Measurements from ENCODE around the gene ADRA2B.
A peak's percentile ranks its signal among the peaks of the same experiment; 100 is the strongest.

Gene ADRA2B

GRCh38 chr2:96118698-96119388 is 2.5 kb upstream of the ADRA2B start:
- H3K4me3 ChIP-seq (ENCODE audit: low read depth, low read length): no peak overlapping the region
- no peak for DNase-seq (ENCODE audit: low read depth)
- no peak for TF ChIP-seq CTCF (IDR thresholded peaks at IDR 0.05; ENCODE audit: low read depth, low read length, missing control alignments)

- no peak overlapping the region for H3K4me3 ChIP-seq (ENCODE audit: low read depth, low read length)
- peak; percentile 42 for TF ChIP-seq CTCF (IDR thresholded peaks at IDR 0.05; ENCODE audit: low read depth, low read length, missing control alignments)
- DNase-seq (ENCODE audit: low read depth): no peak
Measured at GRCh38 chr2:96117701-96118588, 1.6 kb upstream of the ADRA2B start.

DNA sequence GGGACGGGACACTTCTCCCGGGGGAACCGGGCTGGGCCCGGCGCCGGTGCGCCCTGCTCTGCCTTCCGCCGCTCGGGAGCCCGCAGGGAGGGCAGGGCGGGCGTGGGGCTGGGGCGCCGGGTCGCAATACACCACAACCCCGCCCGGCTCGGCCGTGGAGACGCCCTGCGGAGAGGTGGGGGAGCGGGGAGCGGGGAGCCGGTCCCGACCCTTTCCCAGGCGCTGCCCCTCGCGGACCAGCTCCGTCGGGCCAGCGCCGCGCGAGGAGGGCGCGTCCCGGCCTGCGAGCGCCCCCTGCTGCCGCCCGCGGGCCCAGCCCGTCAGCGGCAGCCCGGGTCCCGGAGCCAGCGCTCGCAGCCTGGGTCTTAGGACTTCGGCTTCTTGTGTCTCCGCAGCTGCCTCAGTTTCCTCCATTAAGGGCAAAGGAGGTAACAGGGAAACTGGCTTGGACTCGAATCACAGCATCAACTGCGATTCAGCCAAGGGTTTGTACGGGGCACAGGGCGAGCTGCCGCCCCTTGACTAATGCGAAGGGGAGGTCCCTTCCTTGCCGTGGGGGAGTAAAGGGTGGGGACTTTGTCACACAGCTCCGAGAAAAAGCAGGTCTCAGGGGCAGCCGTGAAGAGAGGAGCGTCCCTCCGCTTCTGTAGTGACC is 635 bp upstream of the ADRA2B start:
- TF ChIP-seq CTCF (IDR thresholded peaks at IDR 0.05; ENCODE audit: low read depth, low read length, missing control alignments): peak; percentile 76
- no peak for DNase-seq (ENCODE audit: low read depth)
- H3K4me3 ChIP-seq (ENCODE audit: low read depth, low read length): peak overlapping the region; percentile 55

DNA sequence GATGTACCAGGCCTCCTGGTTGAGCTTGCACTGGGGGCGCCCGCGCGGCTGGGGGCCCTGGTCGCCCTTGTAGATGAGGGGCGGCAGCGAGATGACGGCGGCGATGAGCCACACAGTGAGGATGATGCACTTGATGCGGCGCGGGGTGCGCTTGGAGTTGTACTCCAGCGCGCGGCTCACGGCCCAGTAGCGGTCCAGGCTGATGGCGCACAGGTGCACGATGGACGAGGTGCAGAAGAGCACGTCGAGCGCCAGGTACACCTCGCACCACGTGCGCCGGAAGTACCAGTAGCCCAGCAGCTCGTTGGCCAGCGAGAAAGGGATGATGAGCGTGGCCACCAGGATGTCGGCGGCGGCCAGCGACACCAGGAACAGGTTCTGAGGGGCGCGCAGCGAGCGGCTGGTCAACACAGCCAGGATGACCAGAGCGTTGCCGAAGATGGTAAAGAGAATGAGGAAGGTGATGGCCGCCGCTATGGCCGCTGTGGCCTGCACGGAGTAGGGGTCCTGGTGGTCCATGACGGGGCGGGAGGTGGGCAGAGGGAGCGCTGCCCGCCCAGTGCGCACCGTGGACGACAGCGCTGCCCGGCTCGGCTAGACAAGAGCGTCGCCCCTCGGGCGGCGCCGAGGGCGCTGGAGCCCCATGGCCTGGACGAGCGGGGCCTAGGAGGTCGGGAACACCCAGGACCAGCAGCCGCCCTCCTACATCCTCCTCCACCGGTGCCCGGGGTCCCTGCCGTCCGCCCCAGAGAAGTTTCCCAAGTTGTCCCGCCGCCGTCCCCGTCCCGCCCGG is 544 bp downstream of the ADRA2B start:
- TF ChIP-seq CTCF (IDR thresholded peaks at IDR 0.05; ENCODE audit: low read depth, low read length, missing control alignments): no peak

DNA sequence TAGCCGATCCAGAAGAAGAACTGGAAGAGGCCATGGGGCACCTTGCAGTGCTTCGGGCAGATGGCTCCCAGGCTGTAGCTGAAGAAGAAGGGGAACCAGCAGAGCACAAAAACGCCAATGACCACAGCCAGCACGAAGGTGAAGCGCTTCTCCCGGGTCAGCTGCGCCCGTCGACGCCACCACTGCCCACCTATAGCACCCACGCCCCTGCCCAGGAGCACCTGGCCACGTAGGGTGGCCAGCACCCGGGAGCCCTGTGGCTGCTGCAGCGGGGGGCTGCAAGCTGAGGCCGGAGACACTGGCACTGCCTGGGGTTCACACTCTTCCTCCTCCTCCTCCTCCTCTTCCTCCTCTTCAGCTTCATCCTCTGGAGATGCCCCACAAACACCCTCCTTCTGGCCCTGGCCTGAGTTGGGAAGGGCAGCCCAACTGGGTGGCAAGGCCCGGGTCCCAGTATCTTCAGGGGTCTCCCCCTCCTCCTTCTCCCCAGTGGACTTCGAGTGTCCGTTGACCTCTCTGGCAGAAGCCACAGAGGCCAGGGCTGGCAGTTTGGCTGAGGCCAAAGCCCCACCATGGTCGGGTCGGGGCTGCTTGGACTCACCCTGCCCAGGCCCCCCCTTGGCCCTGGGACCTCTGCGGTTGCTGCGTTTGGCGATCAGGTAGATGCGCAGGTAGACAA is 1.3 kb downstream of the ADRA2B start:
- DNase-seq (ENCODE audit: low read depth): no peak
- no peak for TF ChIP-seq CTCF (IDR thresholded peaks at IDR 0.05; ENCODE audit: low read depth, low read length, missing control alignments)
- no peak overlapping the region for H3K4me3 ChIP-seq (ENCODE audit: low read depth, low read length)

More for the DNA sequence above, 544 bp downstream of the ADRA2B start:
- DNase-seq (ENCODE audit: low read depth): no peak
- peak overlapping the region; percentile 55; the same call in 1 of the 2 replicates for H3K4me3 ChIP-seq (ENCODE audit: low read depth, low read length)

DNA sequence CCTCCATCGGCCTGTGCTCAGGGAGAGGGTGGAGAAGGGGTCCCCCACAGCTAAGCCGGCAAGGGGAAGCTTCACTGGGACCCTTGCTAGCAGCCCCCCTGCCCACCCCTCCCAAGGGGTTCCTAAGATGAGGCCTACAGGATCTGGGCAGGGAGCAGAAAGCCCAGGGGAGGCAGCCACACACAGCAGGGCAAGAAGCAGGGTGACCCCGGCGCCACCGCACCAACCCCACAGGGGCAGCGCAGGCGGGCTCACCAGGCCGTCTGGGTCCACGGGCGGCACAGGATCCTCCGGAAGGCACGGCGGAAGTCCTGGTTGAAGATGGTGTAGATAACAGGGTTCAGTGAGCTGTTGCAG is 1.8 kb downstream of the ADRA2B start:
- no peak overlapping the region for H3K4me3 ChIP-seq (ENCODE audit: low read depth, low read length)
- TF ChIP-seq CTCF (IDR thresholded peaks at IDR 0.05; ENCODE audit: low read depth, low read length, missing control alignments): no peak
- no peak for DNase-seq (ENCODE audit: low read depth)

All from GM12864 (cell line).